Hematopoietic multipotent progenitor cell treated with erythropoietin and hydrocortisone succinate and interleukin-3 and kit ligand, for 17 days (in vitro differentiated cells): Measurements from ENCODE around the gene NCBP3.
"Not testable (repeated sequence)": the region's sequence is repeated elsewhere in the genome, so short reads cannot be mapped to it uniquely, and the experiment has no call there.

Experiments
- DNase-seq: peaks from one replicate; pipeline ENCODE4 v3.0.0-alpha.2; 2015; ENCODE audit warnings: low spot score

Gene NCBP3

GRCh38 chr17:3847165-3847670 is 1.2 kb upstream of the NCBP3 start:
- no peak for DNase-seq

- no peak for DNase-seq
Observed at GRCh38 chr17:3846437-3847164, 555 bp upstream of the NCBP3 start.

- DNase-seq: no peak
Observed at GRCh38 chr17:3845291-3845620, 790 bp downstream of the NCBP3 start.

- not testable (repeated sequence) for DNase-seq
Observed at GRCh38 chr17:3844556-3844955, 1.5 kb downstream of the NCBP3 start.

GRCh38 chr17:3843935-3844516 is 2.0 kb downstream of the NCBP3 start:
- DNase-seq: peak; percentile 65

GRCh38 chr17:3838206-3838605 is 7.8 kb downstream of the NCBP3 start:
- DNase-seq: no peak

- no peak for DNase-seq
Observed at GRCh38 chr17:3836551-3836950, 9.5 kb downstream of the NCBP3 start.

GRCh38 chr17:3835410-3836229 is 10.4 kb downstream of the NCBP3 start:
- no peak for DNase-seq

GRCh38 chr17:3834811-3835210 is 11.2 kb downstream of the NCBP3 start:
- no peak for DNase-seq

GRCh38 chr17:3828852-3829232 is 17.2 kb downstream of the NCBP3 start:
- no peak for DNase-seq

GRCh38 chr17:3828151-3828851 is 17.7 kb downstream of the NCBP3 start:
- DNase-seq: no peak

- peak; percentile 50 for DNase-seq
Observed at GRCh38 chr17:3827124-3827773, 18.8 kb downstream of the NCBP3 start.

- no peak for DNase-seq
Observed at GRCh38 chr17:3826191-3826590, 19.9 kb downstream of the NCBP3 start.

- DNase-seq: no peak
Observed at GRCh38 chr17:3821101-3821500, 24.9 kb downstream of the NCBP3 start.

- no peak for DNase-seq
Observed at GRCh38 chr17:3818786-3819185, 27.3 kb downstream of the NCBP3 start.

- no peak for DNase-seq
Observed at GRCh38 chr17:3817851-3818605, 28.0 kb downstream of the NCBP3 start.

GRCh38 chr17:3815925-3816324 is 30.1 kb downstream of the NCBP3 start:
- no peak for DNase-seq

GRCh38 chr17:3815122-3815521 is 30.9 kb downstream of the NCBP3 start:
- no peak for DNase-seq

GRCh38 chr17:3814361-3814760 is 31.7 kb downstream of the NCBP3 start:
- no peak for DNase-seq

GRCh38 chr17:3813171-3813570 is 32.9 kb downstream of the NCBP3 start:
- DNase-seq: no peak

- no peak for DNase-seq
Observed at GRCh38 chr17:3812771-3813170, 33.3 kb downstream of the NCBP3 start.
